K562 (cell line): ENCODE results near the gene ZNF627. TPM values are rescaled to one million over a fixed set of nuclear protein-coding genes. Genes with fewer than 3 reads are reported as not detected.

Experiments
- BCOR ChIP-seq: fragments of 450-650 bp; IDR thresholded peaks from 2 replicates; pipeline ENCODE4 v1.6.1; 2016
- CHCHD3 ChIP-seq: fragments of 250-450 bp; sonication (Bioruptor Pico); IDR thresholded peaks from 2 replicates; pipeline ENCODE4 v2.1.2; 2022; ENCODE audit warnings: mild to moderate bottlenecking
- EZH2 ChIP-seq: IDR thresholded peaks from 2 replicates; pipeline ENCODE4 v1.6.1; 2012; ENCODE audit warnings: low read depth, mild to moderate bottlenecking, inconsistent platforms, low read length, borderline replicate concordance
- HDAC2 ChIP-seq: fragments of 450-650 bp; IDR thresholded peaks from 2 replicates; pipeline ENCODE4 v1.6.1; 2016; ENCODE audit warnings: mild to moderate bottlenecking
- HNRNPLL ChIP-seq: fragments of 200-400 bp; formaldehyde crosslinking; IDR thresholded peaks from 2 replicates; pipeline ENCODE4 v1.6.1; 2017; ENCODE audit warnings: low read length, low read depth, mild to moderate bottlenecking; ENCODE audit not compliant: poor library complexity, severe bottlenecking
- MAFF ChIP-seq: IDR thresholded peaks from 2 replicates; pipeline ENCODE4 v1.6.1; 2012; ENCODE audit warnings: low read length, improper control_type of control experiment
- MEIS2 ChIP-seq: fragments of 450-650 bp; IDR thresholded peaks from 2 replicates; pipeline ENCODE4 v1.6.1; 2014; ENCODE audit warnings: mild to moderate bottlenecking; ENCODE audit not compliant: partially characterized antibody
- NCOA1 ChIP-seq: fragments of 450-650 bp; IDR thresholded peaks from 2 replicates; pipeline ENCODE4 v1.6.1; 2016; ENCODE audit warnings: low read depth
- NONO ChIP-seq, 2 experiments: fragments of 200-400 bp in 1 of 2; fragments of 450-650 bp in 1 of 2; formaldehyde crosslinking in 1 of 2; IDR thresholded peaks; 2 replicates each; pipeline ENCODE4 v1.6.1; 2017; ENCODE audit warnings: low read depth in 2 of 2, mild to moderate bottlenecking in 2 of 2, moderate library complexity in 2 of 2, low read length in 1 of 2
- NR2C2 ChIP-seq, 2 experiments: fragments of 200-800 bp in 1 of 2; sonication (Bioruptor generic) in 1 of 2; sonication (generic) in 1 of 2; formaldehyde crosslinking in 1 of 2; IDR thresholded peaks; 2 replicates each; pipeline versions ENCODE4 v1.6.1 to v1.8.0; 2016 to 2022; ENCODE audit warnings: mild to moderate bottlenecking in 1 of 2, missing compliant biosample characterization in 1 of 2, missing genetic modification characterization in 1 of 2, missing genetic modification reagents in 1 of 2
- SETDB1 ChIP-seq: IDR thresholded peaks from one replicate; pipeline ENCODE4 v1.6.1; 2012; ENCODE audit warnings: low read length, control low read depth, inconsistent platforms
- THRAP3 ChIP-seq: fragments of 450-650 bp; IDR thresholded peaks from 2 replicates; pipeline ENCODE4 v1.6.1; 2016; ENCODE audit warnings: mild to moderate bottlenecking, inconsistent platforms, borderline replicate concordance
- TRIM24 ChIP-seq, 2 experiments: fragments of 450-650 bp; IDR thresholded peaks; 2 replicates each; pipeline ENCODE4 v1.6.1; 2016
- XRCC3 ChIP-seq: fragments of 450-650 bp; IDR thresholded peaks from 2 replicates; pipeline ENCODE4 v1.6.1; 2017; ENCODE audit warnings: mild to moderate bottlenecking, moderate library complexity
- YY1 ChIP-seq, 3 experiments: IDR thresholded peaks; 2 replicates each; pipeline ENCODE4 v1.6.1; 2011; ENCODE audit warnings: low read length in 2 of 3, mild to moderate bottlenecking in 2 of 3, moderate library complexity in 2 of 3, borderline replicate concordance in 1 of 3, control low read depth in 1 of 3, low read depth in 1 of 3; ENCODE audit not compliant: insufficient read depth in 3 of 3, insufficient replicate concordance in 2 of 3, control insufficient read depth in 1 of 3, insufficient read length in 1 of 3; ENCODE audit errors: extremely low read depth in 1 of 3
- ZBTB11 ChIP-seq, 3 experiments: fragments of 200-800 bp in 1 of 3; fragments of 250-450 bp in 1 of 3; fragments of 450-650 bp in 1 of 3; sonication (Bioruptor Pico) in 1 of 3; sonication (Bioruptor generic) in 1 of 3; formaldehyde crosslinking in 1 of 3; IDR thresholded peaks; 2 replicates each; pipeline versions ENCODE4 v1.6.1 to v1.8.0; 2016 to 2022; ENCODE audit warnings: mild to moderate bottlenecking in 2 of 3, missing genetic modification characterization in 2 of 3, missing compliant biosample characterization in 1 of 3, moderate library complexity in 1 of 3
- ZBTB12 ChIP-seq: fragments of 250-450 bp; sonication (Bioruptor Pico); IDR thresholded peaks from 2 replicates; pipeline ENCODE4 v1.4.0; 2020
- ZEB2 ChIP-seq: fragments of 450-650 bp; IDR thresholded peaks from 2 replicates; pipeline ENCODE4 v1.6.1; 2016
- ZNF717 ChIP-seq: fragments of 250-450 bp; sonication (Bioruptor Pico); IDR thresholded peaks from 2 replicates; pipeline ENCODE4 v1.5.0; 2021
- polyA plus RNA-seq, 8 experiments: library from polyadenylated mRNA; depleted of rRNA in 4 of 8; stranded (reverse) in 5 of 8; unstranded in 3 of 8; fragments of >200 nt; fragmentation: Nextera tagmentation in 2 of 8; fragmentation: Illumina TruSeq in 1 of 8; extraction: Ambion mirVana in 2 of 8; extraction: Trizol in 1 of 8; gene quantifications; 2 replicates each; pipeline versions ENCODE4 v1.2.1 to v1.2.3, GENCODE V29; 2011 to 2014; ENCODE audit warnings: inconsistent platforms in 1 of 8, missing spikeins in 1 of 8
- total RNA-seq, 7 experiments: library from RNA; depleted of rRNA in 6 of 7; stranded (reverse); fragments of >200 nt in 6 of 7; fragmentation: Illumina TruSeq in 2 of 7; extraction: Trizol in 2 of 7; gene quantifications; 2 replicates each; pipeline versions ENCODE4 v1.2.1 to v1.2.3, GENCODE V29; 2011 to 2021; ENCODE audit warnings: low replicate concordance in 1 of 7
- TF ChIP-seq, protein P1 (sequence below): sonication (generic); formaldehyde crosslinking; IDR thresholded peaks from 2 replicates; pipeline ENCODE4 v1.8.1; 2023; ENCODE audit warnings: mild to moderate bottlenecking, missing genetic modification reagents

Gene ZNF627
- total and polyA plus RNA-seq, 9 of the 15 experiments (the other 6 are each of a cell fraction or from before 2014, with no cell fraction given), result 6.4 to 19.9 (median 10.6) TPM

DNA sequence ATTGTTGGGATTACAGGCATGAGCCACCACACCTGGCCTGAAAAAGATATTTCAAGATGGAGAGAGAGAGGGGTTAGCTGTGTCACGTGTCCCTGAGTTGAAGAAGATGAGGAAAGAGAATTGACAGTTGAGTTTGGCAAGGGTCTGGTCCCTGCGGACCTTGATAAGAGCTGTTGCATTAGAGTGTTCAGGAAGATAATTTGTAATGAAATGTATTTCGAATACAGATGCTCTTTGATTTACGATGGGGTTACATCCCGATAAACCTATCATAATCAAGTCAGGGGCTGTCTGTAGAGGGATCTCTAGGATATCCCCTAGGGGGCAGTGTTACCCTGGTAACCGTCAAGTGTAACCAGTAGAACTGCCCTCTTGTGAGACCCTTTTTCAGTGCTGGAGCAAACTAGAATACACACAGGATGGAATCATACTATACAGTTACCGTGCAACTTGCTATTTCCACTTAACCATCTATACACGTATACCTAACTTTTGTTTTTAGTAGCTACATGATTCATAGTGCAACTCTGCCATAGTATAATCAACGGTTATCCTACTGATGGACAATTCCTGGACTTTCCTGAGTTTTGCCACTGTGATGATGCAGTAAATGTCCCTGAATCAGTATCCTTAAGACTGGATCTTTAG, 36.8 kb upstream of the ZNF627 start (continued):
- TF ChIP-seq EZH2, result no peak
- TF ChIP-seq ZBTB11 (CRISPR knock-in tag; IDR thresholded peaks at IDR 0.05), result peak in 1 of 3 experiments; percentile 79; a peak in 2 of 6 replicates
- TF ChIP-seq THRAP3, result no peak
- no peak for TF ChIP-seq NONO (IDR thresholded peaks at IDR 0.05; ENCODE audit: low read depth in 2 of 2, low read length in 1 of 2)
- no peak for TF ChIP-seq NR2C2 (CRISPR knock-in tag; IDR thresholded peaks at IDR 0.05)
- TF ChIP-seq NR2C2 (tag; IDR thresholded peaks at IDR 0.05), result no peak
- TF ChIP-seq HDAC2, result peak; percentile 89
- TF ChIP-seq ZBTB12 (CRISPR knock-in tag), result no peak
- TF ChIP-seq CHCHD3 (CRISPR knock-in tag), result no peak
- TF ChIP-seq, protein P1, sequence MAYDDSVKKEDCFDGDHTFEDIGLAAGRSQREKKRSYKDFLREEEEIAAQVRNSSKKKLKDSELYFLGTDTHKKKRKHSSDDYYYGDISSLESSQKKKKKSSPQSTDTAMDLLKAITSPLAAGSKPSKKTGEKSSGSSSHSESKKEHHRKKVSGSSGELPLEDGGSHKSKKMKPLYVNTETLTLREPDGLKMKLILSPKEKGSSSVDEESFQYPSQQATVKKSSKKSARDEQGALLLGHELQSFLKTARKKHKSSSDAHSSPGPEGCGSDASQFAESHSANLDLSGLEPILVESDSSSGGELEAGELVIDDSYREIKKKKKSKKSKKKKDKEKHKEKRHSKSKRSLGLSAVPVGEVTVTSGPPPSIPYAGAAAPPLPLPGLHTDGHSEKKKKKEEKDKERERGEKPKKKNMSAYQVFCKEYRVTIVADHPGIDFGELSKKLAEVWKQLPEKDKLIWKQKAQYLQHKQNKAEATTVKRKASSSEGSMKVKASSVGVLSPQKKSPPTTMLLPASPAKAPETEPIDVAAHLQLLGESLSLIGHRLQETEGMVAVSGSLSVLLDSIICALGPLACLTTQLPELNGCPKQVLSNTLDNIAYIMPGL (CRISPR knock-in tag), result no peak
- no peak for TF ChIP-seq SETDB1
- no peak for TF ChIP-seq HNRNPLL
- 0 out of 2 replicates have a peak, but pooled peaks have one; percentile 19 for TF ChIP-seq MAFF
- peak; percentile 96 for TF ChIP-seq ZEB2
- TF ChIP-seq ZNF717 (CRISPR knock-in tag), result no peak
- peak; percentile 81 to 91 for TF ChIP-seq TRIM24 (IDR thresholded peaks at IDR 0.05)
- TF ChIP-seq YY1 (IDR thresholded peaks at IDR 0.05; ENCODE audit: borderline replicate concordance in 1 of 3, control insufficient read depth in 1 of 3, extremely low read depth in 1 of 3, insufficient read depth in 3 of 3, insufficient read length in 1 of 3, insufficient replicate concordance in 2 of 3, low read depth in 1 of 3, low read length in 2 of 3), result peak in 1 of 3 experiments; percentile 67
- peak; percentile 98 for TF ChIP-seq MEIS2
- peak; percentile 82; the same call in 1 of the 2 replicates for TF ChIP-seq NCOA1
- no peak for TF ChIP-seq XRCC3
- TF ChIP-seq BCOR, result peak; percentile 64; the same call in 1 of the 2 replicates
